Skin epidermis (tissue), 12 donors: ENCODE data around the gene PPME1.

Source experiments
- H3K27ac ChIP-seq, 21 experiments: fragments of 200-600 bp; sonication (generic) in 11 of 21; one replicate each; pipeline ENCODE4 v1.5.0; 2020; ENCODE audit warnings: mild to moderate bottlenecking in 3 of 21, inconsistent platforms in 2 of 21, moderate library complexity in 2 of 21
- H3K4me3 ChIP-seq, 7 experiments: fragments of 200-600 bp; sonication (generic) in 2 of 7; one replicate each; pipeline ENCODE4 v1.5.0; 2020; ENCODE audit warnings: inconsistent platforms in 2 of 7, mild to moderate bottlenecking in 2 of 7, moderate library complexity in 1 of 7

PPME1 gene

DNA sequence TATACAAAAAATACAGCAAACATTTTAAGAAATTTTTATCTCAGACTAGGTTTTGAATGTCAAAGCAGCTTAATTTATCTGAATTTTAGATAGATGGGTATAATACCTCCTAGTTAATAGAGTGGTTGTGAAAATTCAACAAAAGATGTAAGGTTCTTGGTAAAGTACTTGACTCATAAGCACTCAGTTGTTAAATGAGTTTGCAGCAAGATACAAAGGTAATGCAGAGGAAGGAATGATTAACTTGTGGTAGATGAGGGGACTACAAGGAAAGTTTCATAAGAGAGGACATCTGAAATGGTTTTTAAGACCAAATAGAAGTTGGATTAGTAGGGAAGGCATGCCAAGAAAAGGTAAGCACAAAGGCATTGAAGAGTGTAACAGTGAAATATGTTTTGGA lies 37.4 kb downstream of the PPME1 start:
- H3K4me3 ChIP-seq = no peak overlapping the region
- no peak overlapping the region for H3K27ac ChIP-seq

DNA sequence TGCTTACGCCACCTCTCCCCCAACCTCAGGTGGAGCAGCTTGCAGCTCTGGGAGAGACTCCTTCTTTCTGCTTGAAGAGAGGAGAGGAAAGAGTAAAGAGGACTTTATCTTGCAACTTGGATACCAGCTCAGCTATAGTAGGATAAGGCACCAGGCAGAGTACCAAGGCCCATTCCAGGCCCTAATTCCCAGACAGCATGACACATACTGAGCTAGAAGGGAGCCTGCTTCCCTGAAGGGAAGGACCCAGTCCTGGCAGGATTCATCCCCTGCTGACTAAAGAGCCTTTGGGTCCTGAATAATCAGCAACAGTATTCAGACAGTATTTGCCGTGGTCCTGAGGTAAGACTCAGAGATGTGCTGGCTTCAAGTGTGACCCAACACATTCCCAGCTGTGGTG lies 41.4 kb downstream of the PPME1 start:
- Histone ChIP-seq H3K27ac (no peak overlapping the region), H3K4me3 (no peak overlapping the region)

- H3K27ac ChIP-seq = no peak overlapping the region
- H3K4me3 ChIP-seq = no peak overlapping the region
Measured at GRCh38 chr11:74220376-74220775, 49.3 kb downstream of the PPME1 start.

DNA sequence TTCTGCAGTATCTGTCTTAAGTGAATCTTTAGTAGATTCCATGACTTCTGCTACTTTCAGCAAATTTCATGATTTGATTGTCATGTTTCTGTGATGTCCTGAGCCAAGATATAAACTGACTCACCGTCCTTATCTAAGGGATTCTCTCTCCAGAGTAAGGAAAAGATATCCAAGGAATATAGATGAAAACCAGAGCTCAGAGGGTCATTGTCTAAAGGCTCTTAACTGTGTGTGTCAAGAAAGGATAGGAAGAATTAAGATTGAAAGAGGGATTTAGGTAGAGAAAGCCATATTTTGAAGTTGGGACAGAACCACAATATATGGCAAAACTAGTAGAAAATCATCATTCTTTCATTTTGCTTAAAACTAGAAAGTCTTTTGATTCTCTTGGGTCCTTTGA lies 50.7 kb downstream of the PPME1 start:
- H3K27ac ChIP-seq = no peak overlapping the region
- H3K4me3 ChIP-seq = no peak overlapping the region

DNA sequence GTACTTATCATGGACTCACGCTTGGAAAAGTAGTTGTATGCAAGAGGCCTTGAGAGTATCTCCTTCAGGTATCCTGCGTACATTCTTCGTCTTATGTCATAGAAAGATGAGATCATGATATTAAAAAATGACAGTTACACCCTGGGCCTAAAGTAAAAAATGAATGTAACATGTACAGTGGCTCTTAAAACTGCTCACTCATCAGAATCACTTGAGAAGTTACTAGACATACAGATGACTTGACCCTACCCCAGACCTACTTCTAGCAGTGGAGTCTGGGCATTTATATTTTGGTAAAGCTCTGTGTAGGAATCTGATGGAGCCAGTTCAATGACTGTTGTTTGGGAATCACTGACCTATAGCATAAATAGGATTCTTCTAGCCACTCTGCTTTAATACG lies 54.5 kb downstream of the PPME1 start:
- no peak overlapping the region for H3K27ac ChIP-seq
- no peak overlapping the region for H3K4me3 ChIP-seq

- no peak overlapping the region for H3K4me3 ChIP-seq
- H3K27ac ChIP-seq = no peak overlapping the region
Measured at GRCh38 chr11:74226907-74227306, 55.8 kb downstream of the PPME1 start.

GRCh38 chr11:74232311-74232950 lies 61.3 kb downstream of the PPME1 start:
- Histone ChIP-seq H3K4me3 (no peak overlapping the region), H3K27ac (peak overlapping the region in 1 of 21 experiments; percentile 40)

DNA sequence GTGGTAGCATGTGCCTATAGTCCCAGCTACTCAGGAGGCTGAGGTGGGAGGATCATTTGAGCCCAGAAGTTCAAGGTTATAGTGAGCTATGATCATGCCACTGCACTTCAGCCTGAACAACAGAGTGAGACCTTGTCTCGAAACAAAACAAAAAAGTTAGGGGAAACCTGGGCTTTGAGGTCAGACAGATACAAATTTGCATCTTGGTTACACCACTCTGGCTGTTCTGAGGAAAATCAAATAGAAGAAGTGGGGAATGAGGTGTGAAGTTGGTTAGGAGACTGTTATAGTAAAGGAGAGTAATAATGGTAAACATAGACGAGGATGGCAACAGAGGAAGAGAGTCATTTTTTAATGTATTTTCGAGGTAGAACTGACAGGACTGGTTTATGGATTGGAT lies 62.6 kb downstream of the PPME1 start:
- Histone ChIP-seq H3K4me3 (no peak overlapping the region), H3K27ac (no peak overlapping the region)

GRCh38 chr11:74235121-74235520 lies 64.0 kb downstream of the PPME1 start:
- H3K27ac ChIP-seq = no peak overlapping the region
- H3K4me3 ChIP-seq = no peak overlapping the region

- Histone ChIP-seq H3K27ac (no peak overlapping the region), H3K4me3 (no peak overlapping the region)
Measured at GRCh38 chr11:74237541-74237940, 66.5 kb downstream of the PPME1 start.

GRCh38 chr11:74238243-74238642 lies 67.2 kb downstream of the PPME1 start:
- Histone ChIP-seq H3K4me3 (no peak overlapping the region), H3K27ac (no peak overlapping the region)

GRCh38 chr11:74248469-74248868 lies 77.4 kb downstream of the PPME1 start:
- Histone ChIP-seq H3K4me3 (no peak overlapping the region), H3K27ac (no peak overlapping the region)

- Histone ChIP-seq H3K4me3 (no peak overlapping the region), H3K27ac (no peak overlapping the region)
Measured at GRCh38 chr11:74249496-74249895, 78.4 kb downstream of the PPME1 start.

DNA sequence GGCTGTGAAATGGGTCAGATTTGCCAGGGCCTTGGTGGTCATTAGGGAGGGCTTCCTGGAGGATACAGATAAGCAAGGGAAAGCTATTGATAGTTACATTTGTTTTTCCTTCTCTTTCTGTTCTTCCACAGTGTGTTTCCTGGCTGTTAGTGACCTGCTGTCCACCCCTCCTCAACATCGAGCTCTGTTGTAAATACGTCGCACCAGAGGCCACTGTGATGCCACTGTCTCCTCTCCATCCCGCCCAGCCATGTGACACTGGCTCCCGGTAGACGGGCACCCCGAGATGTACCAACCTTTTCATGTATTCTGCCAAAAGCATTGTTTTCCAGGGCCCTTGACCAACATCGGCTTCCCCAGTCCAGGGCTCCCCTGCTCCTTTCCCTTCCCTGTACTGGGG lies 82.3 kb downstream of the PPME1 start:
- H3K27ac ChIP-seq = no peak overlapping the region
- no peak overlapping the region for H3K4me3 ChIP-seq

GRCh38 chr11:74255741-74256375 lies 84.8 kb downstream of the PPME1 start:
- H3K4me3 ChIP-seq = no peak overlapping the region
- H3K27ac ChIP-seq = no peak overlapping the region

DNA sequence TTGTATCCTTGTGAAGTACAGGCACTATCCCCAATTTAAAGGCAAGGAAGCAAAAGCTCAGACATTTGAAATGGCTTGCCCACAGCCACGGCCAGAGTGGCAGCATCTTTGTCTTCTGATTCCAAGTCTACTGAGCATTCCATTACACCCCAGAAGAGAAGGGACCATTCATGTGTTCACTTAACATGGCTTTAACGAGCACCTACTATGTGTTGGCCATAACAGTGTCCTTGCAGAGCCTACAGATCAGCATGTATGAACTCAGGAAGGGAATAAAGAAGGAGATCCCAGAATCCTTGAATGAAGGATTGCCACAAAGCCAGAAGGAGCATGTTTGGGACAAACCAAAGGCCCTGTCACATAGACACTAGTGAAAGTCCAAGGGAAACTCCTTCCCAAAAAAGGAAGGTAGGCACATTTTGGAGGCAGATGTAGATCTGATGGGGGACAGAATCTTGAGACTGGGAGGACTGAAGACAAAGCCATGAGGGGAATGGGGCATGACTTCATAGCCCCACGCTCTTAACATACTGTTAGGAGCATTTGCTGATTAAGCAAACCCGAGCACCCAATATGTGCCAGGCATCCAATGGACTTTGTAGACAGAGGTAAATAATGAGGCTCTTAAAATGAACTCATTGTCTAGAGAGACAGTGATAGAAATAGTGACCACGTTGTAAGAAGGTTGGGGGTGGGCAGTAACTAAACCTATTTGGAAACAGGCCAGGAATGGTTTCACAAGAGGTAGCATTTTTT lies 85.5 kb downstream of the PPME1 start:
- no peak overlapping the region for H3K27ac ChIP-seq
- no peak overlapping the region for H3K4me3 ChIP-seq

DNA sequence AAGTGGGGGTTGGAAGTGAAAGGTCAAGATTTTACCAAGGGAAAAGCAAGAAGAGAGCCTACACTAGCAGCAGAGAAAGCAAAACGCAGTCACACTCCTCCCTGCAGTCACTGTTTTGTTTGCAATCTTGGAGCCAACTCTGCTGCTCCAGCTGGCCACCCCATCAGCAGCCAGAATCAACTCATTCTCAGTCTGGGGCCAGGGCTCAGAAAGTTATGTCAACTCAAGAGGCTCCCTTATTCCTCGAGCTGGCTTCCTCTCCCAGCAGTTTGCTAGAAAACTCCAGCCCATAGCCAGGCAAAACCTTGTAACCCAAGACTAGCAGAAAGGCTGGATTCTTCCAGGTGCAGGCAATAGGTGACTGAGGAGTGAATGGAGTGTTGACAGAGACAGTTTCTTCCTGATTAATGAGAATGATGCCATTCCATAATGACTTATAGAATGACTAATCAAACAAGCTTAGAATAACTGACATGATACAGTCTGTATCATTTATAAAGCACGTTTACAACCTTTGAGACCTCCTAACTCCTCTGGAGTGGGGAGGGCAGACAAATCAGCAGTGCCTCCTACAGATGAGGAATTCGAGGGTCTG lies 87.0 kb downstream of the PPME1 start:
- Histone ChIP-seq H3K4me3 (no peak overlapping the region), H3K27ac (no peak overlapping the region)

GRCh38 chr11:74262725-74263124 lies 91.6 kb downstream of the PPME1 start:
- no peak overlapping the region for H3K4me3 ChIP-seq
- no peak overlapping the region for H3K27ac ChIP-seq

DNA sequence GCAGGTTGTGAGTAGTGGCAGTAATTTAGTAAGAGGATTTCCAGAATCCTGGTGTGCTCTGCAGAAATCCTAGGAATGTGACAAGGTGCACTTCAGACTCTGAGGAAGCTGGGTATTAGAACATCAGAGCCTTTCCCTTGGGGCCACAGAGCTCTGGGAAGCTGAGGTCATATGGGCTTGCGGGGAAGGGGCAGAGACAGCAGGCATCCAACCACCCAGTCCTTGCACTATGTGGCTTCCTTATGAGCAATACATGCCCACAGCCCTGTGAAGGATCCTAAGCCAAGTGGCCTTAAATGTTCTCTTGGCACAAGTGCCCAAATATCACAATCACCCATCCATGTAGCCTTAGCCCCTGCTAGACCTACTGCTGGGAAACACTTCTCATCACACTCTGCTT lies 94.2 kb downstream of the PPME1 start:
- Histone ChIP-seq H3K27ac (no peak overlapping the region), H3K4me3 (no peak overlapping the region)

GRCh38 chr11:74267014-74267413 lies 95.9 kb downstream of the PPME1 start:
- Histone ChIP-seq H3K27ac (no peak overlapping the region), H3K4me3 (no peak overlapping the region)

DNA sequence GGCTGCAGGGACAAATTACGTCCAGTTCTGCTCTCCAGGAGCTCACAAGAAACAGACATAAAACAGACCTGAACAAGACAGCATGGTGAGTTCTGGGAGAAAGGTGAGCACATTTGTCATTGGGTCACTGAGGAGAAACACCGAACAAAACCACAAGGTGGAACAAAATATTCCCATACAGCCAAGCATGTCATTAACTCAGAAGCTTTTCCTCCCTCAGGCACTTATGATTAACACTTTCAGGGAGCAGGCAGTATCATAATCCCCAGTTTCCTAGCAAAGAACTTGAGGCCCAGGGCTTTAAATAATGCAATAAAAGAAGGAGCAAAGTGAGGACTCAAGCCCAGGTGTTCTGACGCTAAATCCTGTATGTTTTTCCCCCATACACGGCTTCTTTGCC lies 97.4 kb downstream of the PPME1 start:
- Histone ChIP-seq H3K4me3 (no peak overlapping the region), H3K27ac (no peak overlapping the region)
